Muscle of back (tissue), 11 donors: Measurements from ENCODE around the gene ARMH4. TPM values are rescaled to one million over a fixed set of nuclear protein-coding genes. Genes with fewer than 3 reads are reported as not detected.
A peak's percentile ranks its signal among the peaks of the same experiment; 100 is the strongest.
"Not testable (repeated sequence)": the region's sequence is repeated elsewhere in the genome, so short reads cannot be mapped to it uniquely, and the experiment has no call there.

Experiments used
- DNase-seq, 3 donors: peaks; one replicate each; pipeline versions ENCODE4 v3.0.0 to v3.0.0-alpha.2; 2013
- polyA plus RNA-seq, 10 donors: library from polyadenylated mRNA; unstranded; fragments of 120-200 nt; gene quantifications; one replicate each; pipeline ENCODE4 v1.2.1, GENCODE V29; 2013; ENCODE audit not compliant: insufficient read length in 10 of 10

ARMH4 gene
- polyA plus RNA-seq, 10 donors, result 7.1 to 14.9 (median 12.1) TPM

- no peak for DNase-seq
Measured at GRCh38 chr14:58149196-58149595, 2.8 kb downstream of the ARMH4 start.

GRCh38 chr14:58146399-58146798 is 5.6 kb downstream of the ARMH4 start:
- DNase-seq, result no peak

GRCh38 chr14:58145936-58146335 is 6.1 kb downstream of the ARMH4 start:
- DNase-seq, result no peak

- no peak for DNase-seq
Measured at GRCh38 chr14:58143106-58143505, 8.9 kb downstream of the ARMH4 start.

- no peak for DNase-seq
Measured at GRCh38 chr14:58141893-58142292, 10.1 kb downstream of the ARMH4 start.

- no peak for DNase-seq
Measured at GRCh38 chr14:58138714-58139482, 13.1 kb downstream of the ARMH4 start.

- DNase-seq, result no peak
Measured at GRCh38 chr14:58138031-58138713, 13.8 kb downstream of the ARMH4 start.

- DNase-seq, result peak in 1 of 3 donors; percentile 44
Measured at GRCh38 chr14:58133739-58134138, 18.3 kb downstream of the ARMH4 start.

GRCh38 chr14:58131386-58131785 is 20.6 kb downstream of the ARMH4 start:
- peak in 2 of 3 donors; percentile 4 to 19 for DNase-seq

- no peak for DNase-seq
Measured at GRCh38 chr14:58130116-58130782, 21.8 kb downstream of the ARMH4 start.

- DNase-seq, result no peak
Measured at GRCh38 chr14:58129208-58129607, 22.8 kb downstream of the ARMH4 start.

- no peak for DNase-seq
Measured at GRCh38 chr14:58128416-58128815, 23.6 kb downstream of the ARMH4 start.

- DNase-seq, result not testable (repeated sequence)
Measured at GRCh38 chr14:58122546-58122945, 29.5 kb downstream of the ARMH4 start.

GRCh38 chr14:58121530-58122186 is 30.4 kb downstream of the ARMH4 start:
- no peak for DNase-seq

- DNase-seq, result no peak
Measured at GRCh38 chr14:58119381-58119780, 32.6 kb downstream of the ARMH4 start.

GRCh38 chr14:58118097-58118815 is 33.8 kb downstream of the ARMH4 start:
- no peak for DNase-seq

GRCh38 chr14:58109744-58110143 is 42.3 kb downstream of the ARMH4 start:
- no peak for DNase-seq

GRCh38 chr14:58108717-58109116 is 43.3 kb downstream of the ARMH4 start:
- no peak for DNase-seq

GRCh38 chr14:58107947-58108552 is 44.0 kb downstream of the ARMH4 start:
- DNase-seq, result peak; percentile 43 to 71 (median 57)

GRCh38 chr14:58107041-58107440 is 45.0 kb downstream of the ARMH4 start:
- DNase-seq, result no peak

GRCh38 chr14:58106446-58106845 is 45.6 kb downstream of the ARMH4 start:
- DNase-seq, result no peak
